ENCODE data around the gene ETV3.

DNA sequence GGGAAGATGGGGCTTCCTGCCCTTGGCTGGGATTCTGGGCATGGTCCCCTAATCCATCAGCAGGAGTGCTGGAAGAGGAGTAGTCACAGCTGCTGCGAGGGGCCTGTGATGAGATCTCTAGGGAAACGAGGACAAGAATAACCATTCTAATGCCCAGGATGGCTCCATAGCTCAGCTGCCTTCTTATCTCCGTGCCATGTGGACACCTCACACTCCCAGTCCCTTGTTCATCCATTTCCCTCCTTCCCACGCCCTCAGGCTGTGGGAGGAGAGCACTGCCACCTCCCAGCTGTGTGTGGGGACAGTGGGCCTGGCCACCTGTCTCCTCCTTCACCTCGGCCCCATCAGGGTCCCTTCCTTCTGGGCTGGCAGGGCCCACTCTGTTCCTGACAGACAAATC is 16.1 kb upstream of the ETV3 start:
- TF ChIP-seq CTBP1 (IDR thresholded peaks at IDR 0.05; ENCODE audit: borderline replicate concordance), result no peak
- TF ChIP-seq ZNF384 (IDR thresholded peaks at IDR 0.05), result no peak

All from HEK293T (cell line).